Mucosa of descending colon (tissue), 3 donors: Measurements from ENCODE around the gene MOB3B. TPM values are rescaled to one million over a fixed set of nuclear protein-coding genes. Genes with fewer than 3 reads are reported as not detected.

Experiments used
- ATAC-seq: fragments of 200-7000 bp; cut with Tn5 transposase; one replicate; pipeline ENCODE4 v1.9.1; 2020; ENCODE audit warnings: mild to moderate bottlenecking, moderate library complexity
- DNase-seq, 3 donors: peaks; one replicate each; pipeline ENCODE4 v3.0.0-alpha.2; 2020
- H3K36me3 ChIP-seq: fragments of 200-600 bp; one replicate; pipeline ENCODE4 v1.8.0; 2021; ENCODE audit warnings: low read depth, mild to moderate bottlenecking
- H3K4me1 ChIP-seq: fragments of 200-600 bp; one replicate; pipeline ENCODE4 v1.8.0; 2021; ENCODE audit warnings: low read depth, mild to moderate bottlenecking
- H3K4me3 ChIP-seq: fragments of 200-600 bp; one replicate; pipeline ENCODE4 v1.8.0; 2021; ENCODE audit warnings: mild to moderate bottlenecking
- H3K9me3 ChIP-seq: fragments of 200-600 bp; one replicate; pipeline ENCODE4 v1.8.0; 2021; ENCODE audit warnings: mild to moderate bottlenecking
- CTCF ChIP-seq: fragments of 200-600 bp; IDR thresholded peaks from one replicate; pipeline ENCODE4 v1.8.0; 2022; ENCODE audit warnings: antibody characterized with exemption, mild to moderate bottlenecking
- intact Hi-C, 2 donors: fragments of 100-400 bp; cut with DNase I in 1 of 2; cut with micrococcal nuclease in 1 of 2; formaldehyde crosslinking; loops; one replicate each; pipeline versions ENCODE4 v1.11.0 to v1.11.1; 2022; cut with DNase I, micrococcal nuclease
- total RNA-seq, 3 donors: library from RNA; stranded (reverse); fragmentation: NEBNext Ultra II Directional in 2 of 3; extraction: Animal tissue kit (Norgen Biotek cat#: 25700) in 2 of 3; gene quantifications; one replicate each; pipeline versions ENCODE4 v1.2.1 to v1.2.4, GENCODE V29; 2021 to 2023
- donor health status: DM: no; HTN: no; CAD: no; lungs with moderate emphysema.
- donor health status: DM: no; HTN: no; CAD: no.
- donor health status: DM: no; HTN: yes; CAD: no.

Gene MOB3B
- total RNA-seq, 3 donors from 2014 or later = 34.6 to 57.5 (median 41.7) TPM

- no peak for TF ChIP-seq CTCF
These were observed 137.2 kb downstream of the MOB3B start for GRCh38 chr9:27392451-27392850.

GRCh38 chr9:27391040-27391895 lies 138.3 kb downstream of the MOB3B start:
- DNase-seq (no peak), ATAC-seq (no peak)
- TF ChIP-seq CTCF = no peak
- H3K4me1 ChIP-seq = peaks cover 34% of the 10 kb centered on the region
- no peaks in the 10 kb centered on the region for H3K36me3 ChIP-seq
- no peak overlapping the region for H3K4me3 ChIP-seq
- H3K9me3 ChIP-seq = no peaks in the 10 kb centered on the region
- intact Hi-C loops = loop anchor here in 1 of 2 donors (10.0 kb wide), 1 partner anchor 56 kb away; no protein-coding TSS in a partner anchor

More at GRCh38 chr9:27392451-27392850, 137.2 kb downstream of the MOB3B start:
- DNase-seq = no peak
- intact Hi-C loops = loop anchor here in 1 of 2 donors (10.0 kb wide), 1 partner anchor 58 kb away; no protein-coding TSS in a partner anchor
- ATAC-seq = no peak
- H3K9me3 ChIP-seq = no peaks in the 10 kb centered on the region
- no peak overlapping the region for H3K4me3 ChIP-seq
- no peaks in the 10 kb centered on the region for H3K36me3 ChIP-seq
- peaks cover 28% of the 10 kb centered on the region for H3K4me1 ChIP-seq

DNA sequence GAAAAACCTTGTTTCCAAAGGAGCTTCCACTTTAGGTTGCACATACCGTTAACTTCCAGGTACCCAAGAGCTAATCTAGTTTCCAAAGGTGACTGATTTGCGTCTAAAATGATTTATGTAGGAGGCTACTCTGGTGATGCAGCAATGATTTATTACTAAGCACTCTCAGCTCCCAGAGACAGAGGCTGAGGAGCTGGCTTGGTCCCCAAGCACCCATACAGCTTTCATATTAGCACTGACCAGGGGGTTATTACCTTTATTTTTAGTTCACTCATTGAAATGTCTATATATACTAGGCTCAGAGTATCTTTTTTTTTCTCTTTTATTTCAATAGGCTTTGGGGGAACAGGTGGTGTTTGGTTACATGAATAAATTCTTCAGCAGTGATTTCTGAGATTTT lies 141.5 kb downstream of the MOB3B start:
- Histone ChIP-seq H3K4me1 (peaks cover 27% of the 10 kb centered on the region), H3K4me3 (no peak overlapping the region), H3K9me3 (no peaks in the 10 kb centered on the region), H3K36me3 (no peaks in the 10 kb centered on the region)
- no peak for DNase-seq
- intact Hi-C loops = no loop called here
- TF ChIP-seq CTCF = no peak
- no peak for ATAC-seq

GRCh38 chr9:27387722-27388121 lies 141.9 kb downstream of the MOB3B start:
- no peaks in the 10 kb centered on the region for H3K36me3 ChIP-seq
- H3K4me1 ChIP-seq = peaks cover 30% of the 10 kb centered on the region
- no peak for DNase-seq
- no peak for TF ChIP-seq CTCF
- H3K4me3 ChIP-seq = no peak overlapping the region
- intact Hi-C loops = no loop called here
- ATAC-seq = no peak
- H3K9me3 ChIP-seq = no peaks in the 10 kb centered on the region

- Histone ChIP-seq H3K36me3 (no peaks in the 10 kb centered on the region), H3K4me3 (no peak overlapping the region), H3K9me3 (no peaks in the 10 kb centered on the region), H3K4me1 (peaks cover 30% of the 10 kb centered on the region)
- TF ChIP-seq CTCF = no peak
- intact Hi-C loops = no loop called here
- DNase-seq = no peak
- ATAC-seq = peak; percentile 31
These were observed 143.0 kb downstream of the MOB3B start for GRCh38 chr9:27386571-27387091.
